NCI-H1092 treated with DMSO at 0.1 percent for 48 hours (cell line): ENCODE results near the gene TXNDC8.
A peak's percentile ranks its signal among the peaks of the same experiment; 100 is the strongest.

Experiments
- DNase-seq: peaks from one replicate; lab custom pipeline; 2025; lab: John Stamatoyannopoulos, UW

TXNDC8 gene

DNA sequence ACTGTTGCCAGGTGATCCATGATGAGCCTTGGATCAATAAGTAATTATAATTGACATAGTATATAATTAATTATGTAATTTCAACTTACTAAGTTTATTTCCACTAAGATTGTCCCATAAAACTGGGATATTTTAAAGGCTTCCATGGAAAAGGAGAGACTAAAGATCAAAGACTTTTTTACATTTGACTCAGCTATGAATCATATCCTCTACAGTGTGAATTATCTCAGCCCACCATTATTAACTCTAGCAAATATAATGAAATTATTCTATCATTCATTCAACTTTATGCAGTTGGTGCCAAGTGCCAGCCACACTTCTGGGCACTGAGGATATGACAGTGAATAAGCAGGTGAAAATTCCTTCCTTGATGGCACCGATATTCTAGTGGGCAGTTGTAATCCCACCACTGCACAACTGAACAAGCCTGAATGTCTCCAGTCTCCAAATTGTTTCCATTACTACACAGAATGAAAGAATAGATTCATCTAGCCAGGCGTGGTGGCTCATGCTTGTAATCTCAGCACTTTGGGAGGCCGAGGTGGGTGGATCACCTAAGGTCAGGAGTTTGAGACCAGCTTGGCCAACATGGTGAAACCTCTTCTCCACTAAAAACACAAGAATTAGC lies 59.5 kb downstream of the TXNDC8 start:
- no peak for DNase-seq

DNA sequence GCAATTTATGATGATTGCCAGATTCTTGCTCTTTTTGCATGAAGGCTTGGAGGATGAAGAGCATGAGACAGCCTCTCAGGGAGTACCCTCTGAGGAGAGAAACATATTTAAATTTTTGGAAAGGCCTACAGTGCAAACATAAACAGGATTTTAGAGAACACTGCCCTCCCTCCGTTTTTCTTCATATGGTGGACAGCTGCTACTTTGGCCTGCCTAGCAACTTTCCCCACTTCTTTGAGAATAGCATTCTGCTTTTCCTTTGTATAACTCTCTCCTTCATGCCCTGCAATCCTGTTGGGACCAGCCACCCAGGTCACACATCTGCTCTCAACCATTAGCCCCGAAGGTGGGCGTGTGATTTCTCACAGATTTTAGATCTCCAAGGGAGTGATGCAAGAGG lies 60.9 kb downstream of the TXNDC8 start:
- DNase-seq, result no peak

DNA sequence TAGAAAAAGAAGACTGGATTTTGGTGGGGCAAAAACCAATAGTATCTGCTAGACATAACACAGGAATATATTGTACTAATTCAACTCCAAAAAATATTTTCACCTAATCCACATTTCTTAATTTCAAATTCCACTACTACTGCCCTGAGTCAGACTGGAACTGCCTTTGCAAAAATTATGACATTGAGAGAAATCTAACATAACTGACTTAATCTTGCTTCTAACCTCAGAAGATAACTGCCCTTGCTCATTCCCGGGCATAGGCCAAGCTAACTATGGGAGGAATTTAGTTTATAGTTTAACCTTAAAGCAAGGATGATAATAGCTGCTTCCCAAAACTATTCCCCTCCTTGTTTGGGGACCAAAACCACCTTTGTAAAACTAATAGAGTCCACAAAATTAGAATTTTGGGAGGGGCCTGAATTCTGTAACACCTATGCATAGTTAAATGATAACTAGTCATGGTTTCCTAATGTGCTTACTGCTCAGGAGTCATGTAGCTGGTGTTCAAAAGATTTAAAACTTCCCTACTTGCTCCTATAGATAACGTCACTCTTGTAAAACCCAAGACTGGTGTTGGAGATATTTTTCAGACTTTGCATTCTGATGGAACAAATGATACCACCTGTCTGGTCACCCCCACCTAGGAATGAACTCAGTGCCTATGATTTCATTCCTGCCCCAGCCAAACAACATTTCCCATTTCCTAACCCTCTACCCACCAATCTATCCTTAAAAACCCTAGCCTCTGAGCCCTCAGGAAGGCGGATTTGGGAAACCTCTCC lies 67.3 kb downstream of the TXNDC8 start:
- no peak for DNase-seq

DNA sequence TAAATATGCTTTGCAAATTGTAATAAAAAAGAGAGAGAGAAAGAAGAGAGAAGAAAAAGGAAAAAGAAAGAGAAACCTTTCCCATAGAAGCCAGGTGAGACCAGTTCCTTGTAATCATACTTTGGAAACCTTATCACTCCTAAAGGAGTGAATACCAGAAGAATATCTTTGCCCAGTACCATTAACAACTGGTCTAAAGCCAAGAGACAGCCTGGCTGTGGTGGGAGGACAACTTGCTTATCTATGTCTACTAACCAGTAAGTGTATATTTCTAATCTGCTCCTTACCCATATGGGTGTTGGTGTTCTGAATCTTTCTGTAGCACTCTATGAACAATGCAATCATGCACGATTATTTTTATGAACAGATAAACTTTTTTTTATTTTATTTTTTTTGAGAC lies 70.9 kb downstream of the TXNDC8 start:
- DNase-seq, result no peak

DNA sequence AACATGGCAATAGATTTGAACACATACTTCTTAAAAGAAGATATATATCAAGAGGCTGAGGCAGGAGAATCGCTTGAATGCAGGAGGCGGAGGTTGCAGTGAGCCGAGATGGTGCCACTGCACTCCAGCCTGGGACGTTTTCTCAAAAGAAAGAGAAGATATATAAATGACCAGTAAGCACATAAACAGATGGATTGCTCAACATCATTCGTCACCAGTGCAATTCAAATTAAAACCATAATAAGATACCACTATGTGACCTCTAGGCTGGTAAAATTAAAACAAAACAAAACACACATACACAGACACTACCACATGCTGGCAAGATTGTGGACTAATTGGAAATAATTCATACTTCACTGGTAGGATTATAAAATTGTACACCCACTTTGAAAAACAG lies 76.0 kb downstream of the TXNDC8 start:
- no peak for DNase-seq

DNA sequence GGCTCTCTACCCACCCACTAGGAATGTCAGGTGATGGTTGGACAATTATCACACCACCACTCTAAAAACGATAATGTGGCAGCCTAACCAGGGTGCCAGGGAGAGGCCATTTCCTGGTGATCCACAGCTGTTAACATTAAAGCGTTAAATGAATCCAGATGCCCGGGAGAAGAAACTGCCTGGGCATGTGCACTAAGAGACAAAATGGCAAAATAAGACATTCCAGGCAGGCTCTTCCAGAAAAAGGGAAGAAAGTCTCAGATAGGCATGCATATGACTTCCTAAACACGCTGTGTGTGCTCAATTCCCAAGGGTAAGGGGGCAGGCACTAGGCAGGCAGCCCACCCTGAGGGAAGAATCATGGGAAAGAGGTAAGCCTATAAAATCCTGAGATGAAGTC lies 76.8 kb downstream of the TXNDC8 start:
- DNase-seq, result no peak

DNA sequence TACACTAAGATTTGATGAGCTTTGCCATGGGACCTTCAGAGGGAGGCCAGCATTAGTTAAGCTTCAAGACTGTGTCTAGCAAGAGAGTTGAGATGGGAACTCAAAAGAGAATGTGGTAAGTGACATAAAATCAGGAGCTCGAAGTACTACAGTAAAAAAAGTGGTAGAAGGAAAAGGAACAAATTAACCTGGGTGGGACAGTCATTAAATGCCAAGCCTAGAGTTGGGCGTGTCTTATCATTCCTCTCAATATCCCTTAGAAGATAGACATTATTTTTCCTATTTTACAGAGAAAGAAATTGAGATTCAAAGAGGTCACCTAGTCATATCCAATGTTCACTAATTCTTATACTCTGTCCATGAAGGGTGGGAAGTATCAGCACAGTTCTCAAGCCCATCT lies 78.1 kb downstream of the TXNDC8 start:
- no peak for DNase-seq

DNA sequence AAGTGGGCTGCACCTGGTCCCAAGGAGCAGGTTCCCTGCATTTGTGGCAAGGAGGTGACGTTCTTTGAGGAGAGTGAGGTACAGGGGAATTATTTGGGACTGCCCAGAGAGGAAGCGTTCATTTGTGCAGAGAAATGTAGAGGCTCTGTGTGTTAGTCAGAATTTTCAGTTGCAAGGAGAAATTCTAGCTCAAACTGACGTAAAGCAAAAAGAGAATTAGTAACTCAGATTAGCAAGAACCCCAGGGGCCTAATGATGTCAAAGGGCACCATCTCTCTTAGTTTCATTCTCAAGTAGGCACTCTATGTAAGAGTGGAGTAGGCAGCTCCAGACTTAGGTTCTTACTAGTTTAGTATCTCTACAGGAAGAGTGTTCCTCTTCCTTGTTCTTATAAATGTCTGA lies 79.0 kb downstream of the TXNDC8 start:
- DNase-seq, result no peak

DNA sequence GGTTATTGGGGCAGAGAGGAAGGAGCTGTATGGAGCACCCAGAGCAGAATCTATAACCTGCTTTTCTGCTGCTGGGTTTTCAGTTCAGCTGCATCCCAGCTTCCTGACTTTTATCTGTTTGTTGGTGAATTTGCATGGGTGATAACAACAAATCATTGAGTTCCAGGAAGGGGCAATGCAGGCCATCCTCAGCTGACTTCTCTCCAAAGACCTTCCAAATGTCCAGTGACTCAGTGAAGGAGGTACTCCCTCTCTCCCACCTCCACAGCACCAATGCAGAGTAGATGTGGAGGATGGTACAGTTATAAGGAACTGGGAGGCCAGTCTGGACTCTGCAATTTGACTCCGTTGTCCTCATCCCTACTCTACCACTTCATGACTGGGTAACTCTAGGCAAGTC lies 79.7 kb downstream of the TXNDC8 start:
- DNase-seq, result no peak

DNA sequence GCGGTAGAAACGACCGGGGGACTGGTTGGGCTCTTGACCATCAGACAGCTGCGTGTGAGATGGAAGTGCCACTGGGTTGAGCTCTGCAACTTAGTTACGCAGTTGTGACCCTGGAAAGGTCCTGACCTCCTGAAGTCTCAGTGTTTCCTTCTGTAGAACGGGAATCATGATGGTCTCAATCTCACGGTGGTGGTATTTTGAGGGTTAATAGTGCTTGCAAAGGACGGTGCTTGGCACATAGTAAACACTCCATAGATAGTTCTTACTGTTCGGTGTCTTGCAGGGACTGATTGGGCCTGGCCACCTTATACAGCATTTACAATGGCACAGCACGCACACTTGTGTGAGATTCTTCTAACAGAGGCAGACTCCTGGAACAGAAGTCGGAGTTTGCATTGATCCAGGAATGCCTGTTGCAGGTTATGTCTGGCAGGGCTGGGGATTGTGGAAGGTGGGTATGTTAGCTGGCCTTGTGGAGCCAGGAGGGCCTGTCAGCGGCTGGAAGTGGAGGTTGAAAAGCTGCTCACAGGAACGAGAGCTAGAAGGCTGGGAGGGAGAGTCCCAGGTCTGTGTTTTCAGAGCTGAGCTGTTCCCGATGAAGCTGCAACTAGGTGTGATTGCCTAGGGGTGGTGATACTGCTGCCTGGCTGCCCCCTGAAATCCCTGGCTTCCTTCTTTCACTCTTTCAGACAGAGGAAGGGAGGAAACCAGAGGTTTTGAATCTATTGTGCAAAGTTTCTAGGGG lies 80.4 kb downstream of the TXNDC8 start:
- no peak for DNase-seq

DNA sequence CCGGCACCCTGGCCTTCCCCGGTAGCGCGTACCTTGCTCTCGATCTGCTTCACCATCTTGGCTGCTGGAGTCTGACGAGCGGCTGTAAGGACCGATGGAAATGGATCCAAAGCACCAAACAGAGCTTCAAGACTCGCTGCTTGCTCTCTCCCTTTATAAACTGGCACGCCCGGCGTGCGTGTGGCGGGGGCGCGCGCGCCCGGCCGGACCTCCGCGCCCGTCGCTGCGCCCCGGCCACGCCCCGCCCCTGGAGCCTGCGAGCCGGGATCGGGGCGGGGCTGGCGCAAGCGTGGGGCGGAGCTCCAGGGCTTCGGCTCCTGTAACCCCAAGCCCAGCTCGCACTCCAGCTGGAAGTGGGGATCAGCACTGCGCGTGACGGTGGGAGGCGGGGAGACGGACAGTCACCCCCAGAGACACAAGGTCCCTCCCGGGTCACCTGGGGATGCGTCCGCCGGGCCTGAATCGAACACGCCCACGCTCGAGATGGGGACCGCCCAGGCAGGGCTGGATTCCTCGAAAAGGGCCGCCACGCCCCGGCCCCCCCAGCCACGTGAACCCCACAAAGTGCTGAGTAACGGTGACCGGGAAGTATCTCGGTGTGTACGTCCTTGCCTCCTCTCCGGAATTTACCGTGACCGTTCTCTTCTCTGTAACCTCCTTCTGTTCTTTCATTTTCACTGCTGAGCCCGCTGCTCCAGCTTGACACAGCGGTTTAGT lies 81.1 kb downstream of the TXNDC8 start, which contains the start of gene TXN:
TXN (minus strand) TSS at position 128 of the 717 bp plus-strand sequence; CDS start at position 56, 72 bp downstream.
- peak; percentile 87 for DNase-seq

DNA sequence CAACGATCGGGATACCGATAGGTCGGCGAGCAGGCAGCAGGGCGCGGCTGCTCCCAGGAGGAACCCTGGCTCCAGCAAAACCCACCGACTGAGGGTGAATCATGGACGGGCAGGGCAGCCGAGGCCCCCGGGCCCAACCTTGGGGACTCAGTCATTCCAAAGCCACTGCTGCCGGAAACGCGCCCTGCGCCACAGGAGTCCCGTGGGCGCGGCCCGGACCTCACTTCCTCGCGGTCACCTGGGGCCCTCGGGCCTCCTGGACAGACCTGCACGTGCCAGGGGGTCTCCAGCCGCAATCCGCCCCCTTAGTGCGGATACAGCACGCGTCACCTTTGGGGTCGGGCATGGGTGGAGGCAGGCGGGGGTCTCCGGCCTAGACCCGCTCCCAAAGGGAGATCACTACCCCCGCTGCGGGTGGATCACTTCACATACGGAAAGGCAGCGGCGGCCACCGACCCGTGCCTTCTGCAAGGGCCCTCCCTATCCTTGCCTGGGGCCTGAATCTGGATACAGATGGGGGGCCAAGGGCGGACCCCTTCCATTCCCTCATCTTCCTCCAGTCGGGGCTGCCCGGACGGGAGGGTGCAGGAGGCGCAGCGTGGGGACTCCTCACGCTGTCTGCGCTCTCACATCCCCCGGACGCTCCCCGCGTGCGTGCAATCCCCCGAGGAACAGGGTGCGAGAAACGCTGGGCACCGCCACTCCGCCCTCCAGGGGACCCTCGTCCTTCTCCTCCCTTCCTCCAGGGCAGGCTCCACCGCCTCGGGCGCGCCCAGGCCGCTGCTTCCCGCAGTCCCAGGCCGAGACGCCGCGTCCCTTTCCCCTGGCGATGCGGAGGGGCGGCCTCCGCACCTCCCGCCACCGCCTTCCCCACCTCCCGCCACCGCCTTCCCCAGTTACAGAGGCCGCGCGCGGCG lies 81.9 kb downstream of the TXNDC8 start:
- DNase-seq, result peak; percentile 64

DNA sequence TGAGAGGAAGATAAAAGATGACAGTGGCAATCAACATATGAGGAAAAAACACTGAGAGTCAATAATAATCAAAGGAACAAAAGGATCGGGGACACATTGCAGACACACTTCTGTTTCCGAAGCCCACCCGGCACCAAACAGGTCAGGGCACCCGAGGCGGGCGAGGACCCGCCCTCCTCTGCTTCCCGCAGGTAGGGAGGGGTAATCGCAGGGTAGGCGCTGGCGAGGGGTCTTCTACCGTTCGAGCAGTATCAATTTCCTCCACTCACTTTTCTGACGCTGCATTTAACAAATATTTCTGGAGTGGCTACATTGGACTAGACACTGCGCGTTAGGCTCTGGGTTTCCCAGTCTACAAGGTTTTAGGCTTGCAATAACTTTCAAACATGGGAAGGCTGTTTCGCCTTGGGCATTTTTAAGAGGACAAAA lies 82.6 kb downstream of the TXNDC8 start:
- DNase-seq, result peak; percentile 21

DNA sequence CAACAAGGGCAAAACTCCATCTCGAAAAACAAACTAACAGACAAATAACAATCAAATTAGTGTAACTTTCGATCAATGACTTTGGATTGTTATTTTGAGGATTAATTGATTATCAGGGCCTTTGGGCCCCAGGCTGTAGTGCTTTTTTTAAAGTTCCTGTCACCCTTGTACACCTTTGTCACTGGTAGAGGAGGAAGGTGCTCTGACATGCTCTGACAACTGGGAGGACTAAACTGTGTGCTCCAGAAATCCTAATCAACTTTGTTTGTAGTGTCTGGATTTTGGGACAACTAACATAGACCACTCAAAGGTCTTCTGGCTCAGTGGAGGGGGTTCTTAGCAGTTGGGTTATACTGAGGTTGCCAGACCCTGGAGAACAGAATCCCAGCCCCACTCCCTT lies 83.2 kb downstream of the TXNDC8 start:
- no peak for DNase-seq
